Transverse colon (tissue), 4 donors: ENCODE results near the gene POLR1G. TPM values are rescaled to one million over a fixed set of nuclear protein-coding genes. Genes with fewer than 3 reads are reported as not detected.

Experiments used
- DNase-seq: peaks from one replicate; pipeline ENCODE4 v3.0.0-alpha.2; 2019
- H3K27ac ChIP-seq, 4 donors: fragments of 200-600 bp; sonication (generic); 2 replicates each; pipeline ENCODE4 v1.5.1; 2016 to 2018; ENCODE audit warnings: inconsistent platforms in 4 of 4
- H3K27me3 ChIP-seq: fragments of 200-600 bp; sonication (generic); 2 replicates; pipeline ENCODE4 v1.5.1; 2017; ENCODE audit warnings: inconsistent platforms
- H3K36me3 ChIP-seq, 4 donors: fragments of 200-600 bp; sonication (generic); 2 replicates each; pipeline ENCODE4 v1.5.1; 2017 to 2019; ENCODE audit warnings: inconsistent platforms in 4 of 4
- H3K4me1 ChIP-seq, 4 donors: fragments of 200-600 bp; sonication (generic); 2 replicates each; pipeline ENCODE4 v1.5.1; 2017 to 2020; ENCODE audit warnings: inconsistent platforms in 4 of 4
- H3K4me3 ChIP-seq, 4 donors: fragments of 200-600 bp; sonication (generic); 1 replicate in 1 of 4; 2 replicates in 3 of 4; pipeline versions ENCODE4 v1.5.1 to v1.6.1; 2017 to 2019; ENCODE audit warnings: inconsistent platforms in 4 of 4
- H3K9me3 ChIP-seq, 2 donors: fragments of 200-600 bp; sonication (generic); 2 replicates each; pipeline ENCODE4 v1.5.1; 2017 to 2019; ENCODE audit warnings: inconsistent platforms in 2 of 2
- CTCF ChIP-seq, 5 experiments: fragments of 200-600 bp in 3 of 5; fragments of 450-650 bp in 2 of 5; sonication (generic) in 3 of 5; IDR thresholded peaks; 1 replicate in 2 of 5; 2 replicates in 3 of 5; pipeline ENCODE4 v1.5.1; 2016 to 2017; ENCODE audit warnings: antibody characterized with exemption in 5 of 5, inconsistent platforms in 3 of 5, mild to moderate bottlenecking in 2 of 5, moderate library complexity in 1 of 5
- EP300 ChIP-seq: sonication (generic); formaldehyde crosslinking; IDR thresholded peaks from one replicate; pipeline ENCODE4 v1.6.1; 2017; ENCODE audit warnings: antibody characterized with exemption, low read depth
- POLR2A ChIP-seq: fragments of 450-650 bp; IDR thresholded peaks from one replicate; pipeline ENCODE4 v1.6.1; 2016; ENCODE audit warnings: antibody characterized with exemption, mild to moderate bottlenecking, moderate library complexity
- POLR2AphosphoS5 ChIP-seq, 3 donors: sonication (generic); formaldehyde crosslinking; IDR thresholded peaks; one replicate each; pipeline ENCODE4 v1.6.1; 2016; ENCODE audit warnings: antibody characterized with exemption in 3 of 3
- WGBS, 2 donors: methylation state at CpG; one replicate each; pipeline ENCODE4 v1.1.5; 2018; ENCODE audit warnings: low coverage in 1 of 2; 5-methylcytosine and 5-hydroxymethylcytosine counted together
- in situ Hi-C, 4 donors: fragments of 200-750 bp; cut with MboI; loops; one replicate each; pipeline versions ENCODE4 v1.15.0 to v1.15.1; 2017; ENCODE audit warnings: low sequenced_read_pairs in 3 of 4, low pct_ligation_motif_present in 1 of 4, low pct_unique_long_range_greater_than_20kb in 1 of 4
- intact Hi-C: fragments of 100-400 bp; cut with DNase I; formaldehyde crosslinking; loops from one replicate; pipeline ENCODE4 v1.15.1; 2023; ENCODE audit warnings: low total_unique reads
- total RNA-seq, 4 donors: library from RNA; depleted of rRNA; stranded (reverse); fragments of >200 nt; gene quantifications; one replicate each; pipeline ENCODE4 v1.1.0, GENCODE V29; 2016

Gene POLR1G
- total RNA-seq, 4 donors from 2014 or later = 1.00 to 3.5 (median 1.2) TPM

GRCh38 chr19:45419895-45420294 lies 13.5 kb downstream of the POLR1G start:
- DNase-seq = no peak
- TF ChIP-seq EP300 (no peak), POLR2AphosphoS5 (IDR thresholded peaks at IDR 0.05) (no peak), POLR2A (no peak), CTCF (IDR thresholded peaks at IDR 0.05) (no peak)

GRCh38 chr19:45420356-45420755 lies 13.9 kb downstream of the POLR1G start:
- no peaks in the 10 kb centered on the region for H3K27me3 ChIP-seq
- in situ Hi-C loops (no loop called here), intact Hi-C loops (no loop called here)
- TF ChIP-seq POLR2AphosphoS5 (IDR thresholded peaks at IDR 0.05) (no peak), CTCF (IDR thresholded peaks at IDR 0.05) (no peak), EP300 (no peak), POLR2A (no peak)
- no peaks in the 10 kb centered on the region for H3K36me3 ChIP-seq
- H3K4me1 ChIP-seq = peaks cover 8 to 33% (median 19%) of the 10 kb centered on the region in 4 donors
- DNase-seq = no peak
- no peak overlapping the region for H3K27ac ChIP-seq
- H3K4me3 ChIP-seq = no peak overlapping the region
- no peaks in the 10 kb centered on the region for H3K9me3 ChIP-seq
- WGBS, 2 donors = 86 to 92% methylated on average over 7 to 10 of the region's 10 CpGs

More at GRCh38 chr19:45419895-45420294, 13.5 kb downstream of the POLR1G start:
- 33% methylated on average over 1 of the region's 3 CpGs; no CpG with 5 or more reads in 1 of the 2 donors for WGBS, 2 donors
- in situ Hi-C loops = no loop called here
- intact Hi-C loops = no loop called here
- peaks cover 8 to 29% (median 19%) of the 10 kb centered on the region in 4 donors for H3K4me1 ChIP-seq
- peak overlapping the region in 2 of 4 donors; percentile 17 to 23 for H3K27ac ChIP-seq
- no peaks in the 10 kb centered on the region for H3K27me3 ChIP-seq
- no peak overlapping the region for H3K4me3 ChIP-seq
- no peaks in the 10 kb centered on the region for H3K9me3 ChIP-seq
- no peaks in the 10 kb centered on the region for H3K36me3 ChIP-seq

- H3K36me3 ChIP-seq = no peaks in the 10 kb centered on the region
- in situ Hi-C loops = no loop called here
- H3K4me3 ChIP-seq = no peak overlapping the region
- no peaks in the 10 kb centered on the region for H3K9me3 ChIP-seq
- TF ChIP-seq EP300 (no peak), POLR2AphosphoS5 (IDR thresholded peaks at IDR 0.05) (no peak), CTCF (IDR thresholded peaks at IDR 0.05) (no peak), POLR2A (no peak)
- H3K4me1 ChIP-seq = peaks cover 8 to 35% (median 19%) of the 10 kb centered on the region in 4 donors
- no peak overlapping the region for H3K27ac ChIP-seq
- H3K27me3 ChIP-seq = no peaks in the 10 kb centered on the region
- intact Hi-C loops = no loop called here
- no peak for DNase-seq
- WGBS, 2 donors = 85% methylated on average over 6 of the region's 6 CpGs; no CpG with 5 or more reads in 1 of the 2 donors
Measured at GRCh38 chr19:45420871-45421270, 14.4 kb downstream of the POLR1G start.

GRCh38 chr19:45421947-45422498 lies 15.6 kb downstream of the POLR1G start:
- H3K9me3 ChIP-seq = no peaks in the 10 kb centered on the region
- no peaks in the 10 kb centered on the region for H3K36me3 ChIP-seq
- no peak overlapping the region for H3K27ac ChIP-seq
- 76 to 83% methylated on average over 4 to 6 of the region's 6 CpGs for WGBS, 2 donors
- no peaks in the 10 kb centered on the region for H3K27me3 ChIP-seq
- in situ Hi-C loops (no loop called here), intact Hi-C loops (no loop called here)
- H3K4me1 ChIP-seq = peaks cover 8 to 35% (median 17%) of the 10 kb centered on the region in 4 donors
- TF ChIP-seq EP300 (no peak), POLR2A (no peak), CTCF (IDR thresholded peaks at IDR 0.05) (no peak), POLR2AphosphoS5 (IDR thresholded peaks at IDR 0.05) (no peak)
- DNase-seq = no peak
- no peak overlapping the region for H3K4me3 ChIP-seq
